Retinal pigment epithelial cell (primary cell): ENCODE results near the gene NCMAP.
"Not testable (repeated sequence)": the region's sequence is repeated elsewhere in the genome, so short reads cannot be mapped to it uniquely, and the experiment has no call there.

ENCODE experiments used
- DNase-seq: peaks from one replicate; pipeline ENCODE4 v3.0.0-alpha.2; 2010; ENCODE audit warnings: low read depth
- H3K4me3 ChIP-seq: 2 replicates; pipeline ENCODE4 v1.5.1; 2011; ENCODE audit warnings: mild to moderate bottlenecking, low read length, control low read depth, moderate library complexity
- TF ChIP-seq, protein P1 (sequence below): conservative IDR thresholded peaks from 2 replicates; pipeline ENCODE4 v1.5.1; 2011; ENCODE audit warnings: low read depth, low read length, control low read depth, inconsistent platforms

NCMAP gene, protein sequence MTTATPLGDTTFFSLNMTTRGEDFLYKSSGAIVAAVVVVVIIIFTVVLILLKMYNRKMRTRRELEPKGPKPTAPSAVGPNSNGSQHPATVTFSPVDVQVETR

DNA sequence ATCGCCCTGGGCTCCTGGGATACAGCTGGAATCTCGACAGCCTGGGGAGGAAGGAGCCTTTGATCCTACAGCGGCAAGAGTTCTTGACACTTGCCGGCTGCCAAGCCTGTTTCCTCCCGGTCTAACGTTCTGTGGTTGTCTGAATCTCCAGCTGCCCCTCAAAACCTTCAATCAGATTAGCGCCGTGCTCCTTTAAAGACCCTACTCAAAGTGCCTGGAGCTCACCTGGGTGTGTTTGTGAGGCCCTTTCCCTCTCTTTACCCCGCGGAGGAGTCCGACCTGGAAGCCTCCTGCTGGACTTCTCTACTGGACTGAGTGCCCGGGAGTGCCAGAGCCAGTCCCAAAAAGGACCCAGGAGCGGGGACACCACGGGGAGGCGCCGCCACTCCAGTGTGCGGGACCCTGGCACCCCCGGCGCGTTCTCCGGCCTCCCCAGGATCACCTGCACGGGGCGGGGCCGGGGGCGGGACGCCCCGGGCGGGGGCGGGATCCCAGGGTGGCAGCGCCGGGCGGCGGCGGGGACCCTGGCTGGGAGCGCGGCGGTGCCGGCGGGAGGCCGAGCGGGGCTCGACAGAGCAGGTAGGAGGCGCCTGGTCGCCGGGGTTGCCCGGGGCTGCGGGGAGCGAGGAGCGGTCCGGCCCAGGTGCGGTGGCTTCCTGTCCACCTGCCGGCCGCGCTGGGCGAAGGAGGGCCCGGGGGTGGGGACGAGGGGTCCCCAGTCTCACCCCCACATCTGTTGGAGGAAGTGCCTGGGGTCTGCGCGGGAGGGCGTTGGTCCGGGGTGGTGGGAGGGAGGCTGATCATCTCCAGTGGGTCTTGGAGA, at the start of gene NCMAP:
NCMAP (plus strand) TSS at position 497 of the 823 bp plus-strand sequence. CDS start 39,344 bp downstream, outside the sequence.
- peak within 1 kb of the TSS; percentile 25 for H3K4me3 ChIP-seq
- DNase-seq, result no peak
- TF ChIP-seq, protein P1, sequence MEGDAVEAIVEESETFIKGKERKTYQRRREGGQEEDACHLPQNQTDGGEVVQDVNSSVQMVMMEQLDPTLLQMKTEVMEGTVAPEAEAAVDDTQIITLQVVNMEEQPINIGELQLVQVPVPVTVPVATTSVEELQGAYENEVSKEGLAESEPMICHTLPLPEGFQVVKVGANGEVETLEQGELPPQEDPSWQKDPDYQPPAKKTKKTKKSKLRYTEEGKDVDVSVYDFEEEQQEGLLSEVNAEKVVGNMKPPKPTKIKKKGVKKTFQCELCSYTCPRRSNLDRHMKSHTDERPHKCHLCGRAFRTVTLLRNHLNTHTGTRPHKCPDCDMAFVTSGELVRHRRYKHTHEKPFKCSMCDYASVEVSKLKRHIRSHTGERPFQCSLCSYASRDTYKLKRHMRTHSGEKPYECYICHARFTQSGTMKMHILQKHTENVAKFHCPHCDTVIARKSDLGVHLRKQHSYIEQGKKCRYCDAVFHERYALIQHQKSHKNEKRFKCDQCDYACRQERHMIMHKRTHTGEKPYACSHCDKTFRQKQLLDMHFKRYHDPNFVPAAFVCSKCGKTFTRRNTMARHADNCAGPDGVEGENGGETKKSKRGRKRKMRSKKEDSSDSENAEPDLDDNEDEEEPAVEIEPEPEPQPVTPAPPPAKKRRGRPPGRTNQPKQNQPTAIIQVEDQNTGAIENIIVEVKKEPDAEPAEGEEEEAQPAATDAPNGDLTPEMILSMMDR, result no peak

DNA sequence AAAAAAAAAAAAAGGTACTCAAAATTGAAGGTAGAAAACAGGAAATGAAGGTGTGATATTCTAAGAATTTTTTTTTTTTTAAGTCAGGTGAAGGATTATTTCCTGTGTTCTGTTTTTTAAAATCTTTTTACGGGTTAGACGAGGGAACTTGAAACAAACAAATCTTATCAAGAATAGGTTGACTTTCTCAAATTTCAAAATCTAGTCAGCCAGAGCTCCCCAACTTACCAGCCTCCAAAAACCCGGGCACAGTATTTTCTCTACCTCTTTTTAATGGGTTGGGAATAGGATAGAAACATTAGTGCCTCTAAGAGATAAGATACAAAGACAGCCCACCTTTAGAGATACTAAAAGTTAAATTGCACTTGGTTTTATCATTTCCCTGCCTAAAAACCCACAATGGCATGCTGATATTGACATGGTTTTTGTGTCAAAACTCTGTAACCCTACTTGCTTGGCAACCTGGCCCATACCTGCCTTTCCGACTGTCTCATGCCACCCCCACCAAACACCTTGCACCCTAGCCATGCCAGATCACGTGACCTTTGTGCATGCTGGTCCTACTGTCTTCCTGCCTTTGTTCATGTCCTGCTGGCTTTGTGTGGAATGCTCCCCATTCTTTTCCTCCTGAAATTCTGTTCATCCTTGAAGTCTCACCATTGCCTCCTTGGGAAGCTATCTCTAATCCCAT, 49.1 kb upstream of the NCMAP start:
- TF ChIP-seq, protein P1, result no peak
- no peak overlapping the region for H3K4me3 ChIP-seq
- no peak for DNase-seq

DNA sequence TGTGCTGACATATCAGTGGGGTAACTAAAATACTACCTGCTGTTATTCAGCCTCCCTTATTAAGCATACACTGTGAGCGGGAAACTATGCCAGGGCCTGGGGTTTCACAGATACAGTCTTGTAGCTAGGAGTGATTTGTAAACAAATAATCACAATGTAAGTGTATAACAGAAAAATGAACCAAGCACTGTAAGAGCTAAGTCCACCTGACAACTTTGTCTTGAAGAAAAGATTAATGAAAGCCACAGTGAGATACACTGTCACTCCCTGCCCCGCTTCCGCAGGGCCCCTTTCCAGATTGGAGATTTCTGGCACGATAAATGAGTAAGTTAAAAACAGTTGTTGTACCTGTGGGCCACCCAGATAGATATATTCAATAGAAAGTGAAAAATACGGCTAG, 48.5 kb upstream of the NCMAP start:
- DNase-seq, result no peak
- H3K4me3 ChIP-seq, result no peak overlapping the region
- TF ChIP-seq, protein P1, result no peak

DNA sequence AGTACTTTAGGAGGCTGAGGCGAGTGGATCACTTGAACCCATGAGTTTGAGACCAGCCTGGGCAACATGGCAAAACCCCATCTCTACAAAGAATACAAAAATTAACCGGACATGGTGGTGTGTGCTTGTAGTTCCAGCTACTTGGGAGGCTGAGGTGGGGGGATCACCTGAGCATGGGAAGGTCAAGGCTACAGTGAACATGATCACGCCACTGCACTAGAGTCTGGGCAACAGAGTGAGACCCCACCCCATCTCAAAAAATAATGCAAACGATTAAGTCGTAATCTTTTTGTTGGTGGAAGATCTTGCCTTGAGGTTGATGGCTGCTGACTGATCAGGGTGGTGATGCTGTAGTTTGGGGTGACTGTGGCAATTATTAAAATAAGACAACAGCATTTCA, 47.0 kb upstream of the NCMAP start:
- no peak overlapping the region for H3K4me3 ChIP-seq

DNA sequence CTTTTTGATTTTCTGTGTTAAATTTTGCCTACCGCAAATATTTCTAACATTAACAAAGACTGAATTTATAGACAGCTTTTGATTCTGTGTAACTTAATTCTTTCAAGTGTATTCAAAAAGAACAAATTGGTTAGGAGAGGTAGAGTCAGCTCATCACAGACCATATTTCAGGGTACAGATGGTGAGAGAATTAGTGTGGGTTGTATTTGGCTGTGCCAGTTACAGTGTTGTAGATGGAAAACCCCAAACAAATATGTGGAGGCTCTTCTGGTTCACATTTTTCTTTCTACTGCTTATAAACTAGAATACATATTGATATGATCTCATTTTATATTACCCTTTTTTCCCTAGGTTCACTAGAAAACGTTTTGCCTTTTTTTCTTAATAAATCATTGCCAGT, 42.2 kb upstream of the NCMAP start:
- no peak for DNase-seq
- TF ChIP-seq, protein P1, result no peak
- H3K4me3 ChIP-seq, result no peak overlapping the region

More for the DNA sequence above, 47.0 kb upstream of the NCMAP start:
- DNase-seq, result no peak
- TF ChIP-seq, protein P1, result no peak

DNA sequence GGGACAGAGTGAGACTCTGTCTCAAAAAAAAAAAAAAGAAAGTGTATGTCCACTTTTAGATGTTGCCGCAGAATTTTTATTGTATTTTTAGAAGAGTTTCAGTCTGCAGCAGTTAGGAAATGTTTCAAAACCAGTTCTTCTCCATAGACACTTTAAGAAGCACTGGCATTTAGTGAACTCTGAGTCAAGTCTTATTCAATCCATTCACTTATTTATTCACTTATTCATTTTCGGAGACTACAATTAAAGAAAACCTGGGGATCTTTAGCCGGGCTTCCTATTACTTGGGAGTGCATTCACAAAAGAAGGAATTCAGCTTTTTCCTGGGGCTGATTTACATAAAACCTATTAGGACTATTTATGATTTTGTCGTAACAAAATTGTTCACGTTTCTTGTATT, 40.9 kb upstream of the NCMAP start:
- DNase-seq, result no peak
- TF ChIP-seq, protein P1, result no peak
- H3K4me3 ChIP-seq, result no peak overlapping the region

DNA sequence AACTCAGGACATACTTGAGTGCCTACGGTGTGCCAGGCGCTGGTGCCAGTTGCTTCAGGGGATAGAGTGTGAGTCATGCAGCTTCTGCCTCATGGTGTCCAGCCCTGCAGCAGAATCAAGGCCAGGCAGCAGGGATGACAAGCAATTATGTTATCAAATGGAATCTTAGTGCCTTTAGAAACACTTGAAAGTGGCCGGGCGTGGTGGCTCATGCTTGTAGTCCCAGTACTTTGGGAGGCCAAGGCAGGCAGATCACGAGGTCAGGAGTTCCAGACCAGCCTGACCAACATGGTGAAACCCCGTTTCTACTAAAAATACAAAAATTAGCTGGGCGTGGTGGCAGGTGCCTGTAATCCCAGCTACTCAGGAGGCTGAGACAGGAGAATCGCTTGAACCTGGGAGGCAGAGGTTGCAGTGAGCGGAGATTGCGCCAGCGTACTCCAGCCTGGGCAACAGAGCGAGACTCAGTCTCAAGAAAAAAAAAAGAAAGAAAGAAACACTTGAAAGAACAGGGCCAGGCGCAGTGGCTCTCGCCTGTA, 40.1 kb upstream of the NCMAP start:
- not testable (repeated sequence) for DNase-seq, H3K4me3 ChIP-seq
